Measurements from ENCODE around the gene ATRX.

DNA sequence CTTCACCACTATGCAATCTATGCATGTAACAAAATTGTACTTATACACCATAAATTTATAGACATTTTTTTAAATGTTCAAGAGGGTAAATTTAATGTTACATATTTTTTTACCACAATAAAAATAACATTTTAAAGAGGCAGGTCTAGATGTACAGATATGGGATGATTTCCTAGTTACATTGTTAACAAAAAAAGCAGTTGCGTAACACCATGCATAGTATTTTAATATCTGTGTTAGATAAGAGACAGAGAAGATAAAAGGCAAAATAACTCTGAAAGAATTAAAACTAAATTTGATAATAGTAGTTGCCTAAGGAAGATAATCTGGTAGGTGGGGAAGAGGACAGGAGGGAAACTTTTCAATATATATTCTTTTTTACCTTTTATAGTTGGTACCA, 9.1 kb upstream of the ATRX start:
- no peak for TF ChIP-seq EZH2 (IDR thresholded peaks at IDR 0.05)
- TF ChIP-seq, protein P1, sequence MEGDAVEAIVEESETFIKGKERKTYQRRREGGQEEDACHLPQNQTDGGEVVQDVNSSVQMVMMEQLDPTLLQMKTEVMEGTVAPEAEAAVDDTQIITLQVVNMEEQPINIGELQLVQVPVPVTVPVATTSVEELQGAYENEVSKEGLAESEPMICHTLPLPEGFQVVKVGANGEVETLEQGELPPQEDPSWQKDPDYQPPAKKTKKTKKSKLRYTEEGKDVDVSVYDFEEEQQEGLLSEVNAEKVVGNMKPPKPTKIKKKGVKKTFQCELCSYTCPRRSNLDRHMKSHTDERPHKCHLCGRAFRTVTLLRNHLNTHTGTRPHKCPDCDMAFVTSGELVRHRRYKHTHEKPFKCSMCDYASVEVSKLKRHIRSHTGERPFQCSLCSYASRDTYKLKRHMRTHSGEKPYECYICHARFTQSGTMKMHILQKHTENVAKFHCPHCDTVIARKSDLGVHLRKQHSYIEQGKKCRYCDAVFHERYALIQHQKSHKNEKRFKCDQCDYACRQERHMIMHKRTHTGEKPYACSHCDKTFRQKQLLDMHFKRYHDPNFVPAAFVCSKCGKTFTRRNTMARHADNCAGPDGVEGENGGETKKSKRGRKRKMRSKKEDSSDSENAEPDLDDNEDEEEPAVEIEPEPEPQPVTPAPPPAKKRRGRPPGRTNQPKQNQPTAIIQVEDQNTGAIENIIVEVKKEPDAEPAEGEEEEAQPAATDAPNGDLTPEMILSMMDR (IDR thresholded peaks at IDR 0.05): no peak
